Endothelial cell of hepatic sinusoid (primary cell): ENCODE measurements around the gene UCK2.

ENCODE experiments used
- in situ Hi-C: cut with HindIII; loops from 2 replicates; pipeline ENCODE4 v1.10.0; 2017; ENCODE audit warnings: low sequenced_read_pairs

The UCK2 gene

GRCh38 chr1:165854101-165854845, 26.9 kb downstream of the UCK2 start:
- in situ Hi-C loops: no loop called here

GRCh38 chr1:165855010-165855838, 27.8 kb downstream of the UCK2 start:
- in situ Hi-C loops: no loop called here

- in situ Hi-C loops: no loop called here
Observed at GRCh38 chr1:165856021-165856420, 28.6 kb downstream of the UCK2 start.

GRCh38 chr1:165856606-165857005, 29.2 kb downstream of the UCK2 start:
- in situ Hi-C loops: no loop called here

GRCh38 chr1:165857046-165857801, 29.8 kb downstream of the UCK2 start:
- in situ Hi-C loops: no loop called here

- in situ Hi-C loops: no loop called here
Observed at GRCh38 chr1:165858364-165858823, 31.0 kb downstream of the UCK2 start.

GRCh38 chr1:165858967-165859845, 31.8 kb downstream of the UCK2 start:
- in situ Hi-C loops: no loop called here

GRCh38 chr1:165860065-165860464, 32.7 kb downstream of the UCK2 start:
- in situ Hi-C loops: loop anchor here (5.0 kb wide), 2 partner anchors 33 to 103 kb away; partner anchors contain the start of gene UCK2

- in situ Hi-C loops: loop anchor here (5.0 kb wide), 2 partner anchors 35 to 105 kb away; partner anchors contain the start of gene UCK2
Observed at GRCh38 chr1:165861911-165862310, 34.5 kb downstream of the UCK2 start.

DNA sequence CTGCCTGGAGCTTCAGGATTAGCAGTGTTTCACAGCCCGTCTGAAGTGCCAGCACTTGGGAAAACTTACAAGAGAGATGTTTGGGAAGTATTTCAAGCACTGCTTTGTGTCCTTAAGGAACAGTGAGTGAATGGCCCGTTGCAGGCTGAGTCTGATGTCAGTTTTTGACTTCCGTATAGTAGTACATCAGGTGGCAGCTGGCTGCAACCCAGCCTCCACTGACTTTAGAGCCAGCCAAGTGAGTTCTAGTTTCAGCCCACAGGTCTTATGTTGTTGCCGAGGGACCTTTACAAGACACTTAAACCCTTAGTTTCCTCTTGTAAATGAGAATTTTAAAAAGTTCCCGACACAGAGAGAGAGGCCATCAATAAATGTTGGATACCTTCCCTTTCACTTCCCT, 35.0 kb downstream of the UCK2 start:
- in situ Hi-C loops: loop anchor here (5.0 kb wide), 2 partner anchors 35 to 105 kb away; partner anchors contain the start of gene UCK2

DNA sequence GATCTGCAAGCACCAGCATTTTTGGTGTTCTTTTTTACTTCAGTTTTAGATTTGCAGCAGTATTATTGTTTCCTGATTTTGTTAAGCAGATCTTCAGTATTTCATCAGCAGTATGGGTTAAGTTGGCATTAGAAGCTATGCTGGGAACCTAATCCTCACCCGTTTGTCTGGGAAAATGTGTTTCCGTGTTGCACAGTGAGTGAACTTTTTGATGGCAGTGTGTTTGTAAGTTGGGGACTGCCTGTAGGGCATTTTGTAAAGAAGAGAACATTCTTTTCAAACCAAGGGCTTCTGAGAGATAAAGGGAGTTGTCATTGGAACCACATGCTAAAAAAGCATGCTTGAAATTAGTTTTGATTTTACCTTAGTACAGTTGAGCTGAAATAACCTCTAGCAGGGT, 35.9 kb downstream of the UCK2 start:
- in situ Hi-C loops: loop anchor here (5.0 kb wide), 2 partner anchors 36 to 106 kb away; partner anchors contain the start of gene UCK2

DNA sequence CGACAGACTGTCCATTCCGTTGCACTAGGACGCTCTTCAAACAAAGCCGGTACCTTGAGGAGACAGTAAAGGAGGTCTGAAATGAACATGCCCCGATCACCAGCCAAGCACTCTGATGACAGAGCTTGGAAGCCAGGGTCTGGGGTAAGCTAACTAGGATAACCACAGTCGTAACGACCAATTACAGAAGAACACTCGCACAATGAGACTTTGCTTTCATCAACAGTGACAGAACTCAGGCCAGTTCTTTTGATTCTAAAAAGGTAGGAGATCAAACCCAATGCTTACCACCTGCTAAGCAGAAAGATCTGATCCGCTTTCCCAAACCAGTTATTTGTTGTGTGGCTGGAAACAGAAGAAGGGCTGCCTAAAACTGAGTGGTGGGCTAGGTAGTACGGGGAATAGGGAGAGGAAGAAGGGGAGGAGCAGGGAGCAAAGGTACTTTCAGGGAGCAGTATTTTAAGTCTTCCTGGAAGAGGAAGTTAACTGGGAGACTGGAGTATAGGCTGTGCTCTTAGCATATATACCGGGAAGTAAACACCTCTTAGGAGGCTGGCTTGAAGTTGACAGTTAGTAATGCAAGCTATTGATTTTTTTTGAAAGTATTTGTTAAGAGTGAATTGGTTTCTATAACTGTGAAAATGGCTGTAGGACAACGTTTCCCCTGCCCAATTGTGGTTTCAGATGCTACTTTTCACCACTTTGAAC, 38.4 kb downstream of the UCK2 start:
- in situ Hi-C loops: no loop called here

DNA sequence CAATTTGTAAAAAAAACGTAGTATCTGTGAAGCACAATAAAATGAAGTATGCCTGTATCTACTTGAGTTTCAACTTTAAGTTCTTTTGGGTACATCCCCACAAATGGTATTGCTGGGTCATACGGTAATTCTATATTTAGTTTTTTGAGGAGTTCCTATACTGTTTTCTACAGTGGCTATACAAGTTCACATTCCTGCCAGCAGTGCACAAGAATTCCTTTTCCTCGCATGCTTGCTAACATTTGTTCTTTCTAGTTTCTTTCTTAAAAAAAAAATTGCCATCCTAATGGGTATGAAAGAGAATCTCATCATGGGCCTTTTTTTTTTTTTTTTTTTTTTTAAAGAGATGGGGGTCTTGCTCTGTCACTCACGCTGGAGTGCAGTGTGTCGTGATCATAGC, 41.9 kb downstream of the UCK2 start:
- in situ Hi-C loops: no loop called here

GRCh38 chr1:165871311-165872067, 44.1 kb downstream of the UCK2 start:
- in situ Hi-C loops: no loop called here

GRCh38 chr1:165873481-165873880, 46.1 kb downstream of the UCK2 start:
- in situ Hi-C loops: no loop called here

- in situ Hi-C loops: no loop called here
Observed at GRCh38 chr1:165874643-165875042, 47.2 kb downstream of the UCK2 start.

DNA sequence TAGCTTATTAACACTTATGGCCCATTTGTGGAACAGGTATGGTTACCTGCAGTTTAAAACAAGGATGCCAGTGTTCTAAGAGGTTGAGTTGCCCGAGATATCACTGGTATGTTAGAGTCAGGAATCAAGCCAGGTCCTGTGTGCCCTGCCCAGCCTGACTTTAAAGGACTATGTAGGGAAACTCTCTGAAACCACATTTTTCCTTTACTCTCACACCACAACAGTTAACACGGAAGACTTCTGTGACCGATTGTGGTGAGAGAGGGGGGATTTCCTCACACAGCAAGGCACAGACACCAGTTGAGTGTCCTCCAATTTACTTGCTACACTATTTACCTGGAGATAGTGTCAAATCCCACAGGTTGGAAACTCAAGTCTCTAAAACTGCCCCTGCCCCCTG, 47.8 kb downstream of the UCK2 start:
- in situ Hi-C loops: no loop called here

- in situ Hi-C loops: no loop called here
Observed at GRCh38 chr1:165875604-165876003, 48.2 kb downstream of the UCK2 start.

GRCh38 chr1:165876121-165876520, 48.7 kb downstream of the UCK2 start:
- in situ Hi-C loops: no loop called here
